Central memory CD8-positive, alpha-beta T cell (primary cell): ENCODE measurements around the gene KRTAP10-1.
"Not testable (repeated sequence)": the region's sequence is repeated elsewhere in the genome, so short reads cannot be mapped to it uniquely, and the experiment has no call there.

ENCODE experiments used
- ATAC-seq: fragments of 150-1000 bp; cut with Tn5 transposase; replicated peaks from 2 replicates; pipeline ENCODE4 v1.10.0; 2022; ENCODE audit warnings: mild to moderate bottlenecking, moderate FRiP score, moderate number of reproducible peaks; ENCODE audit not compliant: poor library complexity, severe bottlenecking; ENCODE audit errors: extremely low read depth
- DNase-seq, 2 donors: peaks; one replicate each; pipeline ENCODE4 v3.0.0; 2021; ENCODE audit warnings: low spot score in 2 of 2
- H3K27ac Mint-ChIP-seq: one replicate; pipeline ENCODE4 v1.8.0; 2022; ENCODE audit warnings: low read depth, mild to moderate bottlenecking, moderate library complexity, mixed read lengths
- H3K27me3 Mint-ChIP-seq: one replicate; pipeline ENCODE4 v1.8.0; 2022; ENCODE audit warnings: mixed read lengths
- H3K36me3 Mint-ChIP-seq: one replicate; pipeline ENCODE4 v1.8.0; 2022; ENCODE audit warnings: mild to moderate bottlenecking, moderate library complexity, mixed read lengths; ENCODE audit not compliant: insufficient read depth
- H3K4me1 Mint-ChIP-seq: one replicate; pipeline ENCODE4 v1.8.0; 2022; ENCODE audit warnings: mixed read lengths
- H3K4me3 Mint-ChIP-seq: one replicate; pipeline ENCODE4 v1.8.0; 2022; ENCODE audit warnings: mild to moderate bottlenecking, moderate library complexity, mixed read lengths
- H3K9me3 Mint-ChIP-seq: one replicate; pipeline ENCODE4 v1.8.0; 2022; ENCODE audit warnings: mixed read lengths

KRTAP10-1 gene

GRCh38 chr21:44575307-44576024 lies 35.5 kb upstream of the KRTAP10-1 start:
- H3K4me3 Mint-ChIP-seq: peak overlapping the region; percentile 50
- no peak overlapping the region for H3K27ac Mint-ChIP-seq
- H3K36me3 Mint-ChIP-seq: no peaks in the 10 kb centered on the region
- peaks cover 16% of the 10 kb centered on the region for H3K4me1 Mint-ChIP-seq
- peaks cover 4% of the 10 kb centered on the region for H3K9me3 Mint-ChIP-seq
- ATAC-seq: no peak
- peaks cover 17% of the 10 kb centered on the region for H3K27me3 Mint-ChIP-seq
- DNase-seq: no peak

GRCh38 chr21:44574457-44575306 lies 34.7 kb upstream of the KRTAP10-1 start:
- H3K9me3 Mint-ChIP-seq: peaks cover 4% of the 10 kb centered on the region
- no peak overlapping the region for H3K27ac Mint-ChIP-seq
- peaks cover 16% of the 10 kb centered on the region for H3K4me1 Mint-ChIP-seq
- ATAC-seq (no peak), DNase-seq (no peak)
- H3K27me3 Mint-ChIP-seq: peaks cover 17% of the 10 kb centered on the region
- no peaks in the 10 kb centered on the region for H3K36me3 Mint-ChIP-seq
- H3K4me3 Mint-ChIP-seq: peak overlapping the region; percentile 50

GRCh38 chr21:44573630-44574456 lies 33.8 kb upstream of the KRTAP10-1 start, which contains the start of gene KRTAP10-4:
KRTAP10-4 (plus strand) TSS chr21:44573729; CDS start chr21:44573759, 30 bp downstream.
- Mint-ChIP-seq H3K27me3 (peaks cover 17% of the 10 kb centered on the region), H3K4me1 (peaks cover 11% of the 10 kb centered on the region), H3K4me3 (peak within 1 kb of the TSS; percentile 50)
- H3K36me3 Mint-ChIP-seq, H3K27ac Mint-ChIP-seq, H3K9me3 Mint-ChIP-seq, ATAC-seq, DNase-seq: not testable (repeated sequence)

- no peak for ATAC-seq
- Mint-ChIP-seq H3K4me3 (no peak overlapping the region), H3K27me3 (peaks cover 17% of the 10 kb centered on the region), H3K27ac (no peak overlapping the region), H3K4me1 (peaks cover 11% of the 10 kb centered on the region), H3K36me3 (no peaks in the 10 kb centered on the region), H3K9me3 (peaks cover 4% of the 10 kb centered on the region)
- DNase-seq: no peak
These were observed 33.1 kb upstream of the KRTAP10-1 start for GRCh38 chr21:44572959-44573583.

- Mint-ChIP-seq H3K27me3 (peaks cover 17% of the 10 kb centered on the region), H3K27ac (no peak overlapping the region), H3K36me3 (no peaks in the 10 kb centered on the region), H3K4me1 (peaks cover 11% of the 10 kb centered on the region), H3K9me3 (peaks cover 4% of the 10 kb centered on the region), H3K4me3 (no peak overlapping the region)
- ATAC-seq: no peak
- no peak for DNase-seq
These were observed 32.1 kb upstream of the KRTAP10-1 start for GRCh38 chr21:44571844-44572782.

GRCh38 chr21:44571296-44571695 lies 31.3 kb upstream of the KRTAP10-1 start:
- Mint-ChIP-seq H3K36me3 (no peaks in the 10 kb centered on the region), H3K4me1 (peaks cover 11% of the 10 kb centered on the region), H3K4me3 (no peak overlapping the region), H3K9me3 (no peaks in the 10 kb centered on the region), H3K27ac (no peak overlapping the region), H3K27me3 (peaks cover 17% of the 10 kb centered on the region)
- ATAC-seq (no peak), DNase-seq (no peak)

- no peak for ATAC-seq
- H3K4me3 Mint-ChIP-seq: no peak overlapping the region
- peaks cover 15% of the 10 kb centered on the region for H3K4me1 Mint-ChIP-seq
- no peaks in the 10 kb centered on the region for H3K36me3 Mint-ChIP-seq
- no peaks in the 10 kb centered on the region for H3K9me3 Mint-ChIP-seq
- H3K27me3 Mint-ChIP-seq: peaks cover 10% of the 10 kb centered on the region
- no peak overlapping the region for H3K27ac Mint-ChIP-seq
- DNase-seq: no peak
These were observed 30.0 kb upstream of the KRTAP10-1 start for GRCh38 chr21:44569861-44570517.

- Mint-ChIP-seq H3K27ac (no peak overlapping the region), H3K36me3 (no peaks in the 10 kb centered on the region), H3K4me3 (no peak overlapping the region), H3K4me1 (peaks cover 11% of the 10 kb centered on the region), H3K9me3 (no peaks in the 10 kb centered on the region), H3K27me3 (no peaks in the 10 kb centered on the region)
- ATAC-seq (no peak), DNase-seq (no peak)
These were observed 28.9 kb upstream of the KRTAP10-1 start for GRCh38 chr21:44568667-44569556.

- Mint-ChIP-seq H3K27me3 (no peaks in the 10 kb centered on the region), H3K36me3 (no peaks in the 10 kb centered on the region), H3K4me1 (peaks cover 11% of the 10 kb centered on the region), H3K27ac (no peak overlapping the region), H3K9me3 (no peaks in the 10 kb centered on the region), H3K4me3 (no peak overlapping the region)
- no peak for ATAC-seq
- DNase-seq: no peak
These were observed 28.3 kb upstream of the KRTAP10-1 start for GRCh38 chr21:44568261-44568660.

- H3K9me3 Mint-ChIP-seq: peaks cover 6% of the 10 kb centered on the region
- no peak overlapping the region for H3K27ac Mint-ChIP-seq
- DNase-seq: no peak
- H3K4me3 Mint-ChIP-seq: no peak overlapping the region
- H3K4me1 Mint-ChIP-seq: peaks cover 11% of the 10 kb centered on the region
- H3K36me3 Mint-ChIP-seq: no peaks in the 10 kb centered on the region
- H3K27me3 Mint-ChIP-seq: no peaks in the 10 kb centered on the region
- no peak for ATAC-seq
These were observed 27.6 kb upstream of the KRTAP10-1 start for GRCh38 chr21:44567481-44568171.
